Skin of body (tissue), 2 donors: ENCODE measurements around the gene CADM2. TPM values are rescaled to one million over a fixed set of nuclear protein-coding genes. Genes with fewer than 3 reads are reported as not detected.
A peak's percentile ranks its signal among the peaks of the same experiment; 100 is the strongest.
"Not testable (repeated sequence)": the region's sequence is repeated elsewhere in the genome, so short reads cannot be mapped to it uniquely, and the experiment has no call there.

Experiments used
- DNase-seq: peaks from one replicate; lab custom pipeline; 2025; lab: John Stamatoyannopoulos, UW
- total RNA-seq: library from RNA; depleted of rRNA; stranded (reverse); fragments of >200 nt; gene quantifications from one replicate; pipeline ENCODE4 v1.2.3, GENCODE V29; 2014

Gene CADM2
- total RNA-seq, 1 donor from 2014 or later = 2.5 TPM

GRCh38 chr3:85890043-85890555 is 931.3 kb downstream of the CADM2 start:
- DNase-seq = no peak

GRCh38 chr3:85903434-85903833 is 944.6 kb downstream of the CADM2 start:
- DNase-seq = no peak

- no peak for DNase-seq
Measured at GRCh38 chr3:85912980-85913379, 954.2 kb downstream of the CADM2 start.

- no peak for DNase-seq
Measured at GRCh38 chr3:85922374-85922773, 963.6 kb downstream of the CADM2 start.

GRCh38 chr3:85930718-85931117 is 971.9 kb downstream of the CADM2 start:
- no peak for DNase-seq

- no peak for DNase-seq
Measured at GRCh38 chr3:85933326-85933725, 974.5 kb downstream of the CADM2 start.

- no peak for DNase-seq
Measured at GRCh38 chr3:85935171-85935570, 976.4 kb downstream of the CADM2 start.

GRCh38 chr3:85939074-85939482 is 980.3 kb downstream of the CADM2 start:
- peak; percentile 20 for DNase-seq

- no peak for DNase-seq
Measured at GRCh38 chr3:85950435-85950834, 991.6 kb downstream of the CADM2 start.

GRCh38 chr3:85960793-85961192 is 1002.0 kb downstream of the CADM2 start:
- DNase-seq = no peak

- no peak for DNase-seq
Measured at GRCh38 chr3:85977615-85978338, 1019.0 kb downstream of the CADM2 start.

GRCh38 chr3:85979034-85979433 is 1020.2 kb downstream of the CADM2 start:
- DNase-seq = no peak

- DNase-seq = not testable (repeated sequence)
Measured at GRCh38 chr3:85989581-85989980, 1030.8 kb downstream of the CADM2 start.

- no peak for DNase-seq
Measured at GRCh38 chr3:86029590-86029989, 1070.8 kb downstream of the CADM2 start.

- no peak for DNase-seq
Measured at GRCh38 chr3:86037916-86038315, 1079.1 kb downstream of the CADM2 start.

GRCh38 chr3:86046436-86047136 is 1087.8 kb downstream of the CADM2 start:
- DNase-seq = no peak

GRCh38 chr3:86047161-86047560 is 1088.4 kb downstream of the CADM2 start:
- DNase-seq = no peak

GRCh38 chr3:86051058-86051457 is 1092.3 kb downstream of the CADM2 start:
- no peak for DNase-seq

- no peak for DNase-seq
Measured at GRCh38 chr3:86056032-86056431, 1097.2 kb downstream of the CADM2 start.

GRCh38 chr3:86056962-86057361 is 1098.2 kb downstream of the CADM2 start:
- DNase-seq = no peak

- no peak for DNase-seq
Measured at GRCh38 chr3:86073799-86074198, 1115.0 kb downstream of the CADM2 start.

GRCh38 chr3:86087160-86087871 is 1128.5 kb downstream of the CADM2 start:
- DNase-seq = no peak
